Chondrocyte (in vitro differentiated cells): ENCODE data around the gene CRMP1. TPM values are rescaled to one million over a fixed set of nuclear protein-coding genes. Genes with fewer than 3 reads are reported as not detected.

Source experiments
- DNase-seq: peaks from one replicate; pipeline ENCODE4 v3.0.0; 2021; ENCODE audit warnings: mixed read lengths, low spot score
- H3K27ac Mint-ChIP-seq: one replicate; pipeline ENCODE4 v1.8.0; 2021; ENCODE audit warnings: mild to moderate bottlenecking, moderate library complexity, mixed read lengths; ENCODE audit not compliant: unreplicated experiment
- H3K27me3 Mint-ChIP-seq: 2 replicates; pipeline ENCODE4 v1.8.0; 2021; ENCODE audit warnings: low read depth, mixed read lengths
- H3K36me3 Mint-ChIP-seq: 2 replicates; pipeline ENCODE4 v1.8.0; 2021; ENCODE audit warnings: low read depth, mixed read lengths
- H3K4me1 Mint-ChIP-seq: 2 replicates; pipeline ENCODE4 v1.8.0; 2021; ENCODE audit warnings: low read depth, mild to moderate bottlenecking, mixed read lengths
- H3K4me3 Mint-ChIP-seq: one replicate; pipeline ENCODE4 v1.8.0; 2021; ENCODE audit warnings: mild to moderate bottlenecking, moderate library complexity, mixed read lengths; ENCODE audit not compliant: unreplicated experiment
- H3K9me3 Mint-ChIP-seq: 2 replicates; pipeline ENCODE4 v1.8.0; 2021; ENCODE audit warnings: low read depth, mixed read lengths
- long read RNA-seq: library from polyadenylated mRNA; stranded (forward); transcript quantifications from one replicate; pipeline ENCODE4 v2.0.0, GENCODE V29; 2021
- total RNA-seq: library from RNA; stranded (reverse); gene quantifications from 3 replicates; pipeline ENCODE4 v1.2.1, GENCODE V29; 2021
- TF ChIP-seq, protein P1 (sequence below): fragments of 200-600 bp; sonication (generic); IDR thresholded peaks from 2 replicates; pipeline ENCODE4 v1.5.0; 2021; ENCODE audit warnings: antibody characterized with exemption, mild to moderate bottlenecking, moderate library complexity

Gene CRMP1
- total RNA-seq = 36.6 to 59.5 TPM (median 57.7 TPM) in 3 replicates
- long read RNA-seq, transcript CRMP1-202 (14 exons, 2,911 nt) = major isoform, 139 of 171 reads
- long read RNA-seq, partial matches to known transcripts = 14 of 171 reads
- long read RNA-seq, other reads (novel, unspliced or antisense) = 13 of 171 reads

DNA sequence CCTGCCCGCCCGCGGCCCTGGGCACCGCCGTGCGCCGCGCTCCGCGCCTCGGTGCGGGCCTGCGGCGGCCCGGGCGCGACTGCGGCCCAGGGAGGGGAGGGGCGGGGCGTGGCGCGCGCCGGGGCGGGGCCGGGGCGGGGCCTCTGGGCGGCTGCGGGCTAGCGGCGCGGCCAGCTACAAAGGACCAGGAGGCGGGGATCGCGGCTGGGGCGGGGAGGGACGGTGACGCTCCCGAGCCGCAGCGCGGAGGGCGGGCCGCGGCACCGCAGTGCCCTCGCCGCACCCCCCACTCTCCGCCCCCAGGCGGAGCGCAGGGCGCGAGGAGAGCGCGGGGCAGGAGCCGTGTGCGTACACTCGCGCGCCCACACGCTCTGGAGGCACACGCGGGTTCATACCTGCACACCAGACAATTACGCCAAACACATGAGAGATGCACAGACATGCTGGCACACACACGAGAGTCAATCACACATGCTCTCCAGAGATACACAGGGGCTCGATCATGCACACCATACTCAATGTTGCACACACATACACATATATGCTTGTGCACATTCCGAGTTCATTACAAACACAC lies at the start of gene CRMP1:
Gene CRMP1, minus strand, starts transcription at position 83 of the 577 bp plus-strand sequence. CDS start 117 bp downstream, outside the sequence.
- Mint-ChIP-seq H3K4me3 (peak within 1 kb of the TSS; percentile 28), H3K9me3 (peaks cover 8% of the 10 kb centered on the region), H3K27me3 (peaks cover 62% of the 10 kb centered on the region), H3K4me1 (peaks cover 18% of the 10 kb centered on the region), H3K27ac (no peak within 1 kb of the TSS), H3K36me3 (peaks cover 3% of the 10 kb centered on the region)
- DNase-seq = no peak
- TF ChIP-seq, protein P1, sequence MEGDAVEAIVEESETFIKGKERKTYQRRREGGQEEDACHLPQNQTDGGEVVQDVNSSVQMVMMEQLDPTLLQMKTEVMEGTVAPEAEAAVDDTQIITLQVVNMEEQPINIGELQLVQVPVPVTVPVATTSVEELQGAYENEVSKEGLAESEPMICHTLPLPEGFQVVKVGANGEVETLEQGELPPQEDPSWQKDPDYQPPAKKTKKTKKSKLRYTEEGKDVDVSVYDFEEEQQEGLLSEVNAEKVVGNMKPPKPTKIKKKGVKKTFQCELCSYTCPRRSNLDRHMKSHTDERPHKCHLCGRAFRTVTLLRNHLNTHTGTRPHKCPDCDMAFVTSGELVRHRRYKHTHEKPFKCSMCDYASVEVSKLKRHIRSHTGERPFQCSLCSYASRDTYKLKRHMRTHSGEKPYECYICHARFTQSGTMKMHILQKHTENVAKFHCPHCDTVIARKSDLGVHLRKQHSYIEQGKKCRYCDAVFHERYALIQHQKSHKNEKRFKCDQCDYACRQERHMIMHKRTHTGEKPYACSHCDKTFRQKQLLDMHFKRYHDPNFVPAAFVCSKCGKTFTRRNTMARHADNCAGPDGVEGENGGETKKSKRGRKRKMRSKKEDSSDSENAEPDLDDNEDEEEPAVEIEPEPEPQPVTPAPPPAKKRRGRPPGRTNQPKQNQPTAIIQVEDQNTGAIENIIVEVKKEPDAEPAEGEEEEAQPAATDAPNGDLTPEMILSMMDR = no peak

DNA sequence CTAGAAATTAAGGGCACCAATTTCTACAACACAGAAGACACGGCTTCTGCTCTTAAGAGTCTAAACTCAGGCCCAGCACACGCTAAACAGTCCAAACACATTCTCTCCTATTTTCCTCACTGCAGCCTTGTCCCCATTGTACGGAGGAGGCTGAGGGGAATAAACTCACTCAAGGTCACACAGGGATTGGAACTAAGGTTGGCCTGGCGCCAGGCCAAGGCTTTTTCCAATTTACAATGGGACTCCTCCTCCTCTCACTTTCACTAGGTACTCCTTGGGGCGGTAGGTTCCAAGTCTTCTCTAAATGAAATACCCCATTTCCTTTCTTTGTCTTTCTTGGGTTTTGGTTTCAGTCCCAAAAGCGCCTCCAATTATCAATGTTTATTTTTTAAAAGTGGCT lies 48.7 kb upstream of the CRMP1 start:
- Mint-ChIP-seq H3K9me3 (peaks cover 5% of the 10 kb centered on the region), H3K4me1 (peaks cover 19% of the 10 kb centered on the region), H3K27me3 (peaks cover 26% of the 10 kb centered on the region), H3K27ac (no peak overlapping the region), H3K36me3 (no peaks in the 10 kb centered on the region), H3K4me3 (no peak overlapping the region)
- DNase-seq = no peak
- TF ChIP-seq, protein P1 = no peak

DNA sequence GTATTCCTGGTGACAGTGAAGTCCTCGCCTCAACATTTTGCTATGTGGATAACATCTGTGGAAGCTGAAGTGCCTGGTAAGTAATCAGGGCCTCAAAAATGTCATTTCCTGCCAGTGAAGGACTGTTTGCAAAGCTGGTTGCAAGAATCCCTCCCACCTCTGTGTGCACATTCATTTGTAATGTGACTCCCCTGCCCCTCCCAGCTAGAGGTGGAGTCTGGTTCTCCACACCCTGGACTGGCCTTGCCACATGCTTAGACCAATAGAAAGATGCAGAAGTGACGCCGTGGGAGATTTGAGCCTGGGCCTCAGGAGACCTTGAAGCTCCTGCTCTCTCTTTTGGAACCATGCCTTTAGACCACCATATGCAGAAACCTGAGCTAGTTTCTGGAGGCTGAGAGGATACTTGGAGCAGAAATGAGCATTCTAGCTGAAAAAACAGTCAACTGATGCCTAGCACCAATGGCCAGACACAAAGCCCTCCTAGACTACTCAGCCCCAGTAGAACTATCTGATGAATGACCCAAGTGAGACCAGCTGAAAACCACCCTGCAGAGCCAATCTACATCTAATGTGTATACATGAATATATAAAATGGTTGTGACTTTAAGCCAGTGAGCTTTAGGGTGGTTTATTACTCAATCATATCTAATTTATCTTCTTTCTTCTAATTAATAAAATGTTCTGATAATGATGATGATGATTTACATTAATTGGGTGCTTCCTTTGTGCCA lies 47.8 kb upstream of the CRMP1 start:
- Mint-ChIP-seq H3K9me3 (peaks cover 4% of the 10 kb centered on the region), H3K4me3 (no peak overlapping the region), H3K36me3 (no peaks in the 10 kb centered on the region), H3K27me3 (peaks cover 24% of the 10 kb centered on the region), H3K27ac (no peak overlapping the region), H3K4me1 (peaks cover 20% of the 10 kb centered on the region)
- DNase-seq = no peak
- TF ChIP-seq, protein P1 = no peak

DNA sequence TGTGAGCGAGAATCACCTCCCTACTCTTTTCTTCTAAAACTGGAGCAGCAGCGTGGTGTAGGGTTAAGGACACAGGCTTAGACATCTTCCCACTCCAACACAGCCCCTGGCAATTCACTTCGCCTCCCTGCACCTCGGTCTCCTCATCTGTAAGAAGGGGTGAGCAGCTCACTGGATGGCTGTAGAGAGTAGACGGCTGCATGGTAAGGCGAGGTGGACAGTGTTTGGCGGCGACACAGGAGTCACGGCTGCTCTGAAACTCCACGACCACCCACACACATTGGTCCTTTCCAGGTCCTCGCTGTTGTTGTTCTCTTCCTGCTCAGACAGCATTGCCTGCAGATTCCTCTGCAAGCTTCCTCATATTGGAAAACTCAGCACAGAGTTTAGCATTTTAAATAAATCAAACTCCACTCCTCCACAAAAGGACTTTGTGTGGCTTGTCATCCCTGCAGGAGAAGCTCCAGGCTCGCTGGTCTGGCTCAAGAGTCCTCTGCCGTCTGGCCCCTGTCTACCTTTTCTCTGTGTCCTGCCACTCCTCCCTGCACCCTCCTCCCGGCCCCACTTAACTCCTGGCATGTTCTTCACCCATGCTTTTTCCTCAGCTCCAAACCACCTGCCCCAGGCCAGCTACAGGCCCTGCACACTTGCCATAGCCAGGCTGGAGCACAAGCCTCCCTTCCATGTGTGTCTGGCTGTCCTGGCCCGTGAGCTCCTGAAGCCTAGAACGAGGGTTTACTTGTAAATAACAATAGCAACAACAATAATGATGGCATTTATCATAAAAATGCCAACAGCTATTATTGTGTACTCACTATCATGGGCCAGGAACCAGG lies 41.3 kb upstream of the CRMP1 start:
- Mint-ChIP-seq H3K36me3 (no peaks in the 10 kb centered on the region), H3K4me1 (peaks cover 15% of the 10 kb centered on the region), H3K9me3 (no peaks in the 10 kb centered on the region), H3K27me3 (peaks cover 45% of the 10 kb centered on the region), H3K27ac (no peak overlapping the region), H3K4me3 (no peak overlapping the region)
- DNase-seq = no peak
- TF ChIP-seq, protein P1 = no peak

DNA sequence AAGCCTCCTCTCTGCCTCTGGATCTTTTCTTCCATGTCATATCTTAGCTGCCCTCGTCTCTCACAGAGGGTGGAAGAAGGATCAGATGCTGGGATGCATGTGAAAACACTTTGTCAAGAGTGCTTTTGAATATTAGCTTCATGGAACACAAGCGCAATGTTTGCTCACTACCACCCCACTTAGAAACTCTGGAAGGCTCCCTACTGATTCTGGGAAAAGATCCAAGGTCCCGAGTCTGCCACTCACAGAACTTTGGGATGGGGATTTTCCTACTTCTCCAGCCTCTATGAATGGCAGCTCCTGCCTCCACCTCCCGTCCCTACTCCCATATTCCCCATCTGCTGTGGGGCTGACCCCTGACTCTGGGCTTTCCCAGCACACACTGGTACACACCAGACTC lies 40.2 kb upstream of the CRMP1 start:
- H3K36me3 Mint-ChIP-seq = no peaks in the 10 kb centered on the region
- H3K27me3 Mint-ChIP-seq = peaks cover 55% of the 10 kb centered on the region
- H3K9me3 Mint-ChIP-seq = no peaks in the 10 kb centered on the region

More for the DNA sequence above, 40.2 kb upstream of the CRMP1 start:
- H3K4me3 Mint-ChIP-seq = no peak overlapping the region
- peaks cover 15% of the 10 kb centered on the region for H3K4me1 Mint-ChIP-seq
- no peak overlapping the region for H3K27ac Mint-ChIP-seq
- TF ChIP-seq, protein P1 = no peak
- no peak for DNase-seq
